CD4-positive, alpha-beta T cell treated with Interleukin-6 for 4 hours (primary cell): Measurements from ENCODE around the gene MXD1.

ENCODE experiments used
- DNase-seq: peaks from one replicate; pipeline ENCODE4 v3.0.0-alpha.2; 2020; ENCODE audit warnings: mixed read lengths

MXD1 gene

DNA sequence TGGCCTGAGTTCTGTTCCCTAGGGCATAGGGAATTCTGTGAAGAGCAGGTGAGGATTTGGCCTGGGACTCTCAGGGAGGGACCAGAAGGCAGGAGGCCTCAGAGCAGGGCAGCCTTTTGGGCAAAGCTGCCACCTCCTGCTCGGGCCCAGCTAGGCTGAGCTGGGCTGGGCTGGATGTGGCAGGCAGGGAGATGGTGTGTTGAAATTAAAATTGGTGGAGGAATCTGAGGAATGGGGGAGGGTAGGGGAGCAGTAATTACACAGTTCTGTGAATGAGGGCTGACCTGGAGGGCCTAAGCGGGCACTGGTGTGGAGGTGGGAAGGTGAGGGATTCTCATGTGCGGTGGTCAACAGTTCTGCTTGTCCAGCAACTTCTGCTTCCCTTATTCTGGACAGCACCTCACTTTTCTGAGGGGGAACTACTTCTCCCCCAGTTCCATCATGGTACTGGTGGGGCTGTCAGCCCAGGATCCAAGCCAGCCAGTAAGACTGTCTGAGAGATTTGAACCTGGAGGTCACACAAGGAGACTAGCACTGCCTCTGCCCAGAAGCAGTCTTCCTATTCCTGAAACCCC is 68.6 kb downstream of the MXD1 start:
- no peak for DNase-seq

DNA sequence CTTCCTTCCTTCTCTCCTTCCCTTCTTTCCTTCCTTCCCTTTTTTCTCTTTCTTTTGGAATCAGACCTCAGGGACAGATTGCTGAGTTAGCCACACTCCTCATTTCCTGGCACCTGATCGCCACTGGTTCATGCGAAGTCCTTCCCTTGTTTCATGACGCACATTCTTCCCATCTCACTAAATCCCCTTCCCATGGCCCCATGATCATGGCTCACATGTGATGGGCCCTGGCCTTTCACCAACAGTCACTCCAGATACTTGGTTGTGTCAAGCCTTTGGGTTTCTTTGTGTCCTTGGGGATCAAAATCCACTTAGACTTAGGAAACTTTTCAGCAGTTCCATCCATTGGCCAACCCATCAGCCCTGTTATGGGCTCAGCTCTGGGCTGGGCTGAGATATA is 70.3 kb downstream of the MXD1 start:
- no peak for DNase-seq

GRCh38 chr2:69985688-69986087 is 70.8 kb downstream of the MXD1 start:
- DNase-seq: no peak

GRCh38 chr2:69986691-69987090 is 71.8 kb downstream of the MXD1 start:
- no peak for DNase-seq

GRCh38 chr2:69988086-69988635 is 73.3 kb downstream of the MXD1 start:
- no peak for DNase-seq

GRCh38 chr2:69989009-69989408 is 74.1 kb downstream of the MXD1 start:
- DNase-seq: no peak

DNA sequence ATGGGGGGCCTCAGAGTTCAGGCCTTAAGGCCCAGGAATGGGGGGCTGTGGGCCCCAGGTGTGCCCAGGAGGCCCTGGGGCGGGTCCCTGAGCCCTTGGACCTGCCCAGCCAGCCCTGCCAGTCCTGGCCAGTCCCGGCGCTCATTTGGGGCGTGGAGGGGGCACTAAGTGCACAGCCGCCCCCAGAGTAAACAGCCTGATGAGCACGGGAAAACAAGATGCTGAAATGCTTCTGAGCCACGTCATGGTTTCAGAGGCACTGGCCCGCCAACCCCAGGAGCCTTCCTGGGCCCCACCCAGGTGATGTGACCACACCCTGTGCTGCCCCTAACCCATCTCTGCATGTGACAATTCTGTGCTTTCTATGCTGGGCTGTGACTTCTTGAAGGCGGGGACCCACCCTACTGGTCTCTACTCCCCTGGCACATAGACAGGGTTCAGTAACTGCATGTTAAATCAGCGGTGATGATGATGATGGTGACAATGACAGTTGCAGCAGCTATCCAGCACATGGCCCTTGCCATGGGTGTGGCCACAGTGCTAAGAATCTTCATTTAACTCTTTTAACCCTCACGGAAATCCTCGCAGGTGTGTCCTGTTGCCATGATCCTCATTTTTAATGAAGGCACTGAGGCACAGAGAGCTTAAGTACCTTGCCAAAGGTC is 74.7 kb downstream of the MXD1 start:
- no peak for DNase-seq
